Activated CD4-positive, CD25-positive, alpha-beta regulatory T cell treated with anti-CD3 and anti-CD28 coated beads, Interleukin-2, amount 50 U/mL, for 24 hours (primary cell): ENCODE data around the gene LHFPL6.
A peak's percentile ranks its signal among the peaks of the same experiment; 100 is the strongest.
"Not testable (repeated sequence)": the region's sequence is repeated elsewhere in the genome, so short reads cannot be mapped to it uniquely, and the experiment has no call there.

ENCODE experiments used
- ATAC-seq, 2 donors: fragments of 150-1000 bp; cut with Tn5 transposase; one replicate each; pipeline ENCODE4 v1.10.0; 2021; ENCODE audit warnings: mild to moderate bottlenecking in 1 of 2, moderate library complexity in 1 of 2

Gene LHFPL6

DNA sequence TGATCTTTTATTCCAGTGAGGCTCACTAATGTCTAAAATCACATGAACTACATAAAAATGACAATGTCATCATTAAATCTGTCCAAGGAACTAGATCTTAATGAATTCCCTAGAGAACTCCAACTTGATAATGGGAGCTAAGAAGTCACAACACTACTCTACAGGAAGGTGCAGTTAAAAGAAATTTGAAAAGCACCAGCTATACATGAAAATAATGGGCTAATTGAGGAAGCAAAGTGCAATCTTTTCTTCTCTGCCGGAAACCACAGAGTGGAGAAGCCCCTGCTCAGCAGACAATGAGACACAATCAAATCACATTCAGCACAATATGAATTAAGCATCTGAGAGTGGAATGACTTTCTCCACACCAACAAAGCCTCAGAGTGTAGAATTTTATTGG is 261.7 kb downstream of the LHFPL6 start:
- no peak for ATAC-seq

DNA sequence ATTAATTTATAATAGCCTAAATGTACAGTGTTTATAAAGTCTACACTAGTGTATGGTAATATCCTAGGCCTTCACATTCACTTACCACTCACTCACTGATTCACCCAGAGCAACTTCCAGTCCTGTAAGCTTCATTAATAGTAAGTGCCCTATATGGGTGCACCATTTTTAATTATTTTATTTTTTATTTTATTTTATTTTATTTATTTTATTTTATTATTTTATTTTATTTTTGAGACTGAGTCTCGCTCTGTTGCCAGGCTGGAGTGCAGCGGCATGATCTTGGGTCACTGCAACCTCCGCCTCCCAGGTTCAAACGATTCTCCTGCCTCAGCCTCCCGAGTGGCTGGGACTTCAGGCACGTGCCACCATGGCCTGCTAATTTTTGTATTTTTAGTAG is 264.9 kb downstream of the LHFPL6 start:
- ATAC-seq, result not testable (repeated sequence)

GRCh38 chr13:39336937-39337336 is 266.1 kb downstream of the LHFPL6 start:
- ATAC-seq, result no peak

DNA sequence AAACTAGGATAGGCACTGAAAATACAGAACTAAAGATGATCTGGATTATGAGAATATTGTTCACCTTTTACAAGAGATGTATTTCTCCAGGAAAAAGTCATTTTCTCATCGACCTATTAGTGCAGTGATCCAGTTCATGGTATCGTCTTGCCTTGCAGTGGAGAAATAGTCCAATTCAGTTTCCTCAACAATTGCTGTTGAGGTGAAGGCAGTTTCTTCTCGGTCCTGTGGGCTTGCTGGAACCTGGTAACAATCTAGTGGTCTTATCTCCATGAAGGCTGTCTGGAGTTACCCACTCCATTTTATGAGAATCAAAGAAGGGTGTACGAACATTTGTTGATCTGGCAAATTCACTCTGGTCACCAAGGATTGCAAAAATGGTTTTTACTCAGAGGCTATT is 266.8 kb downstream of the LHFPL6 start:
- ATAC-seq, result no peak

DNA sequence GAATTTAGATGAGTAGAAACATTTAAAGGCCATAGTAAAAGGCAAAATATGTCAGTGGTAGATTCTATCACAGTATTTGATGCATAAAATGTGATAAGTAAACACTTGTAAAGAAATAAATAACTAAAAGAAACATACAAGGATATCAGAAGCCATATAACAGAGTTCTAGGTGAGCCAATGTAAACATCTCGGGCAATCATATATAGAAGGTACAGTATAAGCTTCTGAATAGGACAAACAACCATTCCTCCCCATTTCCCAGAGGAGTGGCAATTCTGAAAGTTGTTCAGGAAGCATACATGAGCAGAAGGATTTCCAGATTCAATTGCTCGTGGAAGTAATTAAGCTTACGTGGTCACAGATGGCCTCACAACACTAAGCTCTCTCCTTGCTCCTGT is 267.3 kb downstream of the LHFPL6 start:
- no peak for ATAC-seq

DNA sequence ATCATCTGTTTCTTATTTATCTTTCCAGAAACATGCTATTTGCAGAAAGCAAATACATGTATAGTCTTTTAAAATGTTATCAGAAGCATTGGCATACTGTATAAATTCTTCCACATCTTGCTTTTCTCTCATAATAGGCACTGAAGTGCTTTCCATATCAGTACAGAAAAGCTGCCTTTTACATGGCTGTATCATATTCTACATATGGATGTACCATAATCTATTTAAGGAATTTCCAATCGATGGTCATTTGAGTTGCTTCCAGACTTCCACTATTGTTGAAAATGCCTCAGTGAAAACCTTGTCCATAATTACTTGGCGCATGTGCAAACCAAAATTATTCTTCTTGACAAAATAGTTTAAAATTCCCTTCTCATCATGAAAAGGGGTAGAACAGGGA is 272.5 kb downstream of the LHFPL6 start:
- no peak for ATAC-seq

DNA sequence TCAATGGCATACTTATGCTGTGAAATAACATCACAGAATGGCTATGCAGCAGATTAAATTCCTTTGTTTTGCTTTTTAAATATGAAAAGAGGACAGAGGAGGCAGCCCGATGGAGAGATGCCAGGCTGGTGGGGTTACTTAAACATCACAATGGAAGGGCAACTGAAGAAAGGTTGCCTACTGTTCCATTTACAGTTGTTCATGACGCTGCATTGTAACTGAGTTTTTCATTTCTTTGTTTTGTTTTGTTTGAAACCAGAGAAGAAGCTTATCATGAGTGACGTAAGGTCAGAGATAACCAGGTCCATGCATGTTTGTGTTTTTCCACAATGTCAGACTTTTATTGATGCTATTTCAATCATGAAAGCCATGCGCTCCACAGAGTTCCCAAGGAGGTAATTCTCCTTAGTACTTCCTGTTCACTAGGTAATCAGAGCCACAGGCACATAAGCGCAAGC is 273.8 kb downstream of the LHFPL6 start:
- no peak for ATAC-seq

- ATAC-seq, result no peak
These were observed 275.9 kb downstream of the LHFPL6 start for GRCh38 chr13:39327172-39327479.

DNA sequence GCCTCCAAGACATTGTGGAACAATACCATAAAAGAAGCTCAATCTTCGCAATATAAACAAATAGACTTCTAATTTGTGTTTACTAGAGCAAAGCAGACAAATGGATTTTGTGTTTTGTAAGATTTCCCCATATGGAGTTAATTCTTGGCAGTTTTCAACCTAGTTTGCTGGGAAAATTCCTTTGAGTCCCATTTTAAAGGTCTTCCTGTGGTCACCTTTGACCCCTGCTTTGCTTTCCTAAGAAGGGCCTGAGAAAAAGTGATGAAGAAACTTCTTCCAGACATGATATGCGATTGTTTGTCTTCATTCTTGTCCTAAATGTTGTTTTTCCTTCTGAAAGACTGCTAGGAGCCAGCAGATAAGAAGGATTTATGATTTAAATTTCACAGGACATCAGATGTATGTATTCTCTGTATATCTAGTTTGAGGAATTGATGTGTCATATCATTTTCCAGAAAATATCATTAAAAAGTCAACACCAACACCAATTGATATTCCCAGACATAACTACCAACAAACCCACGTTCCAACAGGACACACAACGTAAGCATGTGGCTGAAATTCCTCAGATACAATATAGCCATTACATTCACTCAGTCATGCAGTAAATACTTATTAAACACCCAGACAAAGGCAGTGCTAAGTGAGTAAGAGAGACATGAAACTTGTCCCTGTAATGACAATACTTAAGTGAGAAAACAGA is 276.4 kb downstream of the LHFPL6 start:
- ATAC-seq, result no peak

DNA sequence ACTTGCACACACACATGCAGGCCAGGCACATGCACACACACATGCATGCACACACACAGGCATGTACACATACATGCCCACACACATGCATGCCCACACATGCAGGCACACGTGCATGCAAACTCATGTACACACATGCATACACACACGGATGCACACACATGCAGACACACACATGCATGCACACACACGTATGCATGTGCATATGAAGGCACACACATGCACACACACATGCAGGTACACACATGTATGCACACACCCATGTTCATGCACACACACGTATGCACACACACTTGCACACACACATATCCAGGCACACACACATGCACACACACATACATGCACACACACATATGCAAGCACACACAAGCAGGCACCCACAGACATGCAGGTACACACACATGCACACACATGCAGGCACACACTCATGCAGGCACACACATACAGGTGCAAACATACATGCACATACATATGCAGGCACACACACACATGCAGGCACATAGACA is 278.1 kb downstream of the LHFPL6 start:
- ATAC-seq, result no peak

DNA sequence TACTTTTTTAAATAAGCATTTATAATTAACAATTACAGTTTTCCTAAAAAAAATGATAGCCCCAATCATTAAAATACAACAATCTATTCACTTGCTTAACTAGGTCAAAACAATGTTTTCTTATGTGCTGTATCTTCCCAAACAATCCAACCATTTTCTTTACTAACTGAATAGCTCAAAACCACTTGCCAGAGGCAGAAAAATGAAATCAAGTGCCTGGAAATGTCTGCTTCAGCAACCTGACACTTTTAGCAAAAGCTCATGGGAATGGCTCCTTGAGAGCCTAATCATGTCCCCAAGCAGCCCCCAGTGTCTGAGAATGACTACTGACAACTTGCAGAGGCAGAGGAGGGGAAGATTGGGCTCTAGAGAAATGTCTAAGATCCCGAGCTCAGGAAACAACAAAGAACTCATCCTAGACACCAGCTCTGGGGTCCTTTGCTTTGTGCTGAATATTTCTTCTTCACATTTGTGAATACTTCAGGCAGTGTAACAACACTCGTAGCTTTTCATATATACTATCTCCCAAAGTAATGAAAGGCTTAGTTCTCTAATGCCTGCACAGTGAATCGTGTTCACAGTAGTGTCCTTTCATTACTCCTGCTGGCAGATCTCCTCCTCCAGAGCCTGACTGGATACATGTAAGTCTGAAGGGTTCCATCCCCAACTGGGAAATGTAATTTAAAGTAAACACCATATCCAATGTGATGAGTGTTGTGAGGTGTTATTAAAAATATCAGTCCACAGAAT is 280.0 kb downstream of the LHFPL6 start:
- ATAC-seq, result no peak

DNA sequence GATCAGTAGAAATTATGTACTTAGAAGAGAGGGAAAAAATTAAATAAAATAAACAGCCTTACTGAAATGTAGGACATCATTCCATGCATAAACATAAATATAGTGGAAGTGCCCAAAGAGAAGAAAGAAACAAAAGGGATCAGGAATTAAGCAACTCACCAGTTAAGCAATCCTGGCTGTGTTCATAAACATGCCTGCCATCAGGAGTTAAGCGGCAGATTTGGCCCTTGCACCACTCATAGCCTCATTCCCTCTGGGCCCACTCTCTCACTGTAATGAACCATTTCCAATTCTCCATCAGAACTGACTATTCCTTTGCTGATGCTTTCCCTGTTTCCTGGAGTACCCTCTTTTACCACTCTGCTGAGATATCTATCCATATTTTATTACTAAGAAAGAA is 281.4 kb downstream of the LHFPL6 start:
- ATAC-seq, result no peak

DNA sequence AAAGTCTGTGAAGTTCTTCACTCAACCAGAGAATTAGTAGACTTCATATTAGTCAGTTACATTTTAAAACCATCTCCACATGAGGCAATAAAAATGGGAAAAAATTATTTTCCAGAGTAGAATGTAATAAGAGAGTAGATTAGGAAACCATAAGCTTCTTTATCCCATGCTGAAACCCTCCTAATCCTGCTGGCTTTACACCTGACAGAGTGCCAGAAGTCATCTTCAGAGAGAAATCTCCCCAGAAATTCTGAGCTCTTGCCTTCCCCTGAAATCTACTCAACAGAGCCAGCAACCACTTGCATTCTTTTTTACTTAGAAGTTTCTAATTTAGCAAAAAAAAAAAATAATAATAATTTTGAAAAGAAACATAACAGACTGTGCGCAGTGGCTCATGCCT is 284.8 kb downstream of the LHFPL6 start:
- no peak for ATAC-seq

DNA sequence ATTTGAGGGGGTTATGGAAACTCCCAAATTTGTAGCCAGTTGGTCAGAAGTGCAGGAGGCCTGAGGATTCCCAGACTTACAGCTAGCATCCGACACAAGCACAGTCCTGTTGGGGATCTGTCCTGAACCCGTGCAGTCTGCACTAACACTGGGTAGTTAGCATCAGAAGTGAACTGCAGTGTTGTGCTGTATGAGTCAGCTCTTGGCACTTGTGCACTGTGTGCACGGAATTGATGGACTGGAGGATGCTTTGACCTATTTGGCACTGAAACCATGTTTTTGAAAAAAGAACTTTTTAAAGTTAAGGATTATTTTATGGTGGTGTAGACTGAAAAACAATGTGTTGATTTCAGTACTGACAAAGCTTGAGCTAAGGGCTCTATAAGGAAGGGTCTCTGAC is 285.7 kb downstream of the LHFPL6 start:
- ATAC-seq, result no peak

DNA sequence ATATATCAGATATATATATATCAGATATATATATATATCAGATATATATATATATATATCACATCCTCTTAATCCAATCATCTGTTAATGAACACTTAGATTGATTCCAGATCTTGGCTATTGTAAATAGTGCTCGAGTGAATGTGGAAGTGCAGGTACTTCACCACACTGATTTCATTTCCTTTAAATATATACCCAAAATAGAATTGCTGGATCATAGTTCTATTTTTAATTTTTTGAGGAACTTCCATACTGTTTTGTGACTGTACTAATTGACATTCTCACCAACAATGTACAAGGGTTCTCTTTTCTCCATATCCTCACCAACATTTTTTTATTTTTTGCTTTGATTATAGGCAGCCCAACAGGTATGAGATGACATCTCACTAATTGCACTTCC is 287.2 kb downstream of the LHFPL6 start:
- no peak for ATAC-seq

DNA sequence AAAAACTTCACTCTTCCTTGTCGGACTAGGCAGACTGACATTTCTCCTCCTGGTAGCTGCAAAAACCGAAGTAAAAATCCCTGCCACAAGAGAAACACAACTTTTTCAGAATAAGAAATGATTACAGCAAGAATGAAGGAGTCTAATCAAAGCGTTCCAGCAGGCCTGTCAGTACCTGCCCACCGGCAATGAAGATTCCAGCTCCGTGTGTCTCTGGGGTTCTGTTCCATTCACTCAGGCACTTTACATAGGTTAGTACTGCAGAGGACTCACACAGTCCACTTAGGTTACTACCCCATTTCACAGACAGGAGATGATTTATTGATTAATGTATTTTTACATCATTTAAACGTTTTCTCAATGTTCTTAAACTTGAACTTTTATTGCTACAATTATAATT is 289.3 kb downstream of the LHFPL6 start:
- no peak for ATAC-seq

GRCh38 chr13:39312596-39312995 is 290.4 kb downstream of the LHFPL6 start:
- no peak for ATAC-seq

- ATAC-seq, result no peak
These were observed 291.4 kb downstream of the LHFPL6 start for GRCh38 chr13:39311619-39312018.

DNA sequence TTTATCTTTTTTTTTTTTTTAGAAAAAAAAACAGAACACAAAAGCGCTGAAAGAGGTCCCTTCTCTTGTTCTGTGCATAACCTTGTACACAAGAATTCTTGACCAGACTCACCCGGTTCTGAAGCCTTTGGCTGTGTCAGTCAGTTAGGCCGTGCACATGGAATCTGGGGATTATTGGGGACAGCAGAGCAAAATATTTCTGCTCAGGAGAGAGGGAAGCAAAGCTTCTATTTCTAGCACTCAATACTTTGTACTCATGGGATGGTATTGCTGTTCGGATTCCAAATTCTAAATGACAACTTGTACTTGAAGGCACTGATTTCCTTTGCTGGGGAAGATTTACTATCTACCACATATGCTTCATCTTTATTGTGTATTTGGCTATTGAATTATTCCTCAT is 292.0 kb downstream of the LHFPL6 start:
- no peak for ATAC-seq

DNA sequence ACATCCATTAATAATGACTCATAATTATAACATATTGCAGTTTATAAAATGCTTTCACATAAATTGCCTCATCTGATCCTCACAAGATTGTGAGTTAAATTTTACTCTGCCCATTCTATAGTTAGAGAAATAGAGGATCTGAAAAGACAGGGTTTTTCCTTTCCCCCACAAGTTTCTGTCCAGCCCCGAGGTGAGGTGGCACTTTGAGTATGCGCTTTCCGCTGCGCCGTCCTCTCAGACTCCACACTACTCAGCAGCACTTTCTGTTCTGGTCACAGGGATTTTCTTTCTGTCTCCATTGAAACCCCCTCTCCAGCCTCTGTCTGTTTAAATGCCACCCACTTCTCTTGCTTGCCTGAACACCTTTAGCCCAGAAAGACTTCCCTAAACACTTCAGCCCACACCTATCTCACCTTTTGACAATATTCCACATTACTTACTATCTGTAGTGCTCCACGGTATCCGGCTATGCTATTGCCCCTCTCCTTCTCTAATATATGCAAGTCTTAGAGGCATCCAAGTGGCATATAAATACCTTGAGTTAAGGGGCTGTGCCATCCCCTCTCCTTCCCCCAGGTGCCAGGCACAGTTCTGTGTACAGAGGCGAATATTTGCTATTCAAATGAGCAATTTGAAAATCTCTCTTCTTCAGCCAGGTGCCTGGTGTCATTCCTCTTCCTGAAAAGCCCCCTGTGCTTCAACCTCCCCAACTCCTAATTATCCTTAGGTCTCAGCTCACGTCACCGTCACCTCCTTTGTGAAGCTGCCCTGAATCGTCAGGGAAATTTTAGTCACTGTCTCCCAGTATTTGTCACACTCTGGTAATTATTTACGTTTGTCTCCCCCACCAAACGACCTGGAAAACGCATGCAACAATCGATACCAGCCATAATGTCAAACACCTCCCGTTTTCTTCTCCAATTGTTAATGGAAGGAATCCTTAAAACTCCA is 296.1 kb downstream of the LHFPL6 start:
- peak; percentile 66 to 73 for ATAC-seq

GRCh38 chr13:39302820-39303219 is 300.2 kb downstream of the LHFPL6 start:
- ATAC-seq, result no peak

- no peak for ATAC-seq
These were observed 304.0 kb downstream of the LHFPL6 start for GRCh38 chr13:39298951-39299350.

- no peak for ATAC-seq
These were observed 305.3 kb downstream of the LHFPL6 start for GRCh38 chr13:39297664-39298171.
